Ectodermal cell (in vitro differentiated cells): ENCODE data around the gene HNRNPAB.

Experiments used
- H3K27ac ChIP-seq: 2 replicates; pipeline ENCODE4 v1.7.0; 2013; ENCODE audit warnings: mild to moderate bottlenecking, low read depth, low read length; ENCODE audit not compliant: insufficient read depth, poor library complexity, severe bottlenecking
- H3K27me3 ChIP-seq: 2 replicates; pipeline ENCODE4 v1.7.0; 2013; ENCODE audit warnings: mild to moderate bottlenecking, low read length; ENCODE audit not compliant: insufficient read depth, control insufficient read depth, poor library complexity, severe bottlenecking
- H3K36me3 ChIP-seq: one replicate; pipeline ENCODE4 v1.7.0; 2013; ENCODE audit warnings: low read length; ENCODE audit not compliant: control insufficient read depth, insufficient read depth
- H3K4me1 ChIP-seq: one replicate; pipeline ENCODE4 v1.7.0; 2013; ENCODE audit warnings: low read length; ENCODE audit not compliant: control insufficient read depth, insufficient read depth
- H3K4me3 ChIP-seq: 2 replicates; pipeline ENCODE4 v1.7.0; 2013; ENCODE audit warnings: low read depth, low read length, control low read depth; ENCODE audit not compliant: insufficient read depth
- H3K9me3 ChIP-seq: 2 replicates; pipeline ENCODE4 v1.7.0; 2013; ENCODE audit warnings: mild to moderate bottlenecking, low read length, moderate library complexity; ENCODE audit not compliant: control insufficient read depth
- WGBS, 2 experiments: methylation state at CpG; one replicate each; pipeline ENCODE4 v1.1.7; 2013; ENCODE audit warnings: missing lambda C conversion rate in 2 of 2; 5-methylcytosine and 5-hydroxymethylcytosine counted together

HNRNPAB gene

DNA sequence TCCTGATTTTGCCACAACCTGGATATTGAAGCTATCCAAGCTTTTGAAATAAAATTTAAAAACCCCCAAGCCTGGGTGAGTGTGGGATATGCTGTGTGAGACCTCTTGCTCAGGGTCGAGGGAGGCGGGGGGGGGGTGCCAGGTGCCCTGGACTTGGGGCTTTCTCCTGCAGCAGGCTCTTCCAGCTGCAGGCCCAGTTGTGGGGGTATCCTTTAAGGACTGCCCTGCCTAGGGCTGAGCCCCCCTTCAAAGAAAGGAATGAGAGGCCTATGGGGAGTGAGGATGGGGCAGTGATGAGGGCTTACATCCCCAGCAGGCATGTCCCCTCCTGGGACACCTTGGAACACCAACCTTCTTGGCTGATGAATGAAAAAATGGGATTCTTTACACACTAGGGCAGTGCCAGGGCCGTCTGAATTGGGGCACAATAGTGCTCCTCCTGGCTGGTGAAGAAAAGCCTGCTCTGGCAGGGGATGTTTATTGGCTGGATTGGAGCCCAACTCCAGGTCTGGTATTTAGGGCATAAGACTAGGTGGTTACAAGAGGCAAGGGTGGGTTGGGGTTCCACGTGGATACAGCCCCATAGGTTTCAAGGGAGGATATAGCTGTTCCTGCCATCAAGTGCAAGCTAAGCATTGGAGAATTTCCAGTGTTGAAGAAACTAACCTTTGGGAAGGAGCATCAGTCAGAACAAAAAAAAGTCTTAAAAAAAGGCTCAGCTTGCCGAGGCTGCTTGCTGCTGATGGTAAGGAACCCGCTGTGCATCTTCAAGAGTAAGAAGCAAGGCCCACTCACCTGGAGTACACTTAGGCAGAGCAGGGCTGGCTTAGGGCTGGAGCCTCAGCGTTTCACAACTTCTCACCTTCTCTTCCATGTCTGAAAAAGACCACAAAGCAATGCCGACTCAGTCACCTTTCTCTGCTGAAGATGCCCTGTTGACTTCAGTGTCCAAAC, 7.0 kb downstream of the HNRNPAB start:
- Histone ChIP-seq H3K27ac (no peak overlapping the region), H3K9me3 (no peaks in the 10 kb centered on the region), H3K4me1 (peaks cover 7% of the 10 kb centered on the region), H3K4me3 (no peak overlapping the region), H3K36me3 (peaks cover 68% of the 10 kb centered on the region), H3K27me3 (no peaks in the 10 kb centered on the region)
- WGBS, 2 experiments: 93% methylated on average over 8 of the region's 8 CpGs

DNA sequence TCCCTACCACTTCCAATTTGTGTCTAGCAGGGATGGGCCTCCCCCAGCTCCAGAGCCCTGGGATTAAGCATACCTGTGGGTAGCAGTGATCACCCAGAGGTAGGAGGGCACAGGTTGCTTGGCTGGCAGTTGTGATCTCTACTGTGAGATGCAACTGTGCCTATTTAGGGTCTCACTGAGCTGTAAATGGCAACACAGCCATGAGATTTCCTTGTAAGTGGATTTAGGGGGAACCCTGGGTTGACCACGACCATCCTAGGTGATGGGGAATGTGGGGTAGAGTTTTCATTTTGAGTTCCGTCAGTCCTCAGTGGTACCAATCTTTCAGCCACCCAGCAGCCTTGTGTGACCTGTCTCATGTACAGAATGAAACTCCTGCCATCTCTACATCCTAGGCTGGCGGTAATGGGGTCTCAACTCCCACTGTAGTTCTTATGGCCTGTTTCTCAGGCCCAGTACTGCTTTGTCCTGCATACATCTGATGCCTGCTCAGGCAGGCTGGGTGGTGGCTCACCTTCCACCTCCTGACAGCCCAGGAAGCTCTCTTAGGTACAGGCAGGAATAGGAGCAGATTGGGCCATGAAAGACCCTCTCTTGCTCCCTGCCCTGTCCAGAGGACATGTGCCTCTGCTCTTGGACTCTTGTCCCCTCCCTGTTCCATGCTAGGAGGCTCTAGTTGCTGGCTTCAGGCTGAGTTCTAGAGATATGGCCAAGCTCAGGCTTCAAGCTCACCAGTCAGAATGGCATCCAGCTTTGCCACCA, 8.1 kb downstream of the HNRNPAB start:
- WGBS, 2 experiments: 90 to 94% methylated on average over 3 of the region's 3 CpGs
- peaks cover 69% of the 10 kb centered on the region for H3K36me3 ChIP-seq
- no peaks in the 10 kb centered on the region for H3K9me3 ChIP-seq

DNA sequence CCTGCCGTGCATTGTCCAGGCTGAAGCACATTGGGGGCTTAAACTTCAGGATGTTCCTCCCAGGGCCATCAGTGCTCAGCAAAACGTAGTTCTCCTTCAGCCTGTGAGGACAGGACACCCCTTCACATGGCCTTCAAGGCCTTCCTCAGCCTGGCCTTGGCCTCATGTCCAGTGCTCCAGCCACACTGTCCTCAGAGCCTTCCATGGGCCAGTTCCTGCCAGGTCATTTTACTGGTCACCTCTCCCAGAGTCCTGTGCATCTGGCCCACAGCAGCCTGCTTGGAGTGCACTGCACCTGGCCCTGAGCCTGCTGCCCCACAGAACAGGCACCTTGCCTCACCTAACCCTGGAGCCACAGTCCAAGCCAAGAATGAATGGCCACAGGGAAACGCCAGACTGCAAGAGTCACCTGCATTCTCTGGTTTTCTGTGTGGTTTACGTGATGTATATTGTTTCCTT, 8.7 kb downstream of the HNRNPAB start:
- Histone ChIP-seq H3K27ac (no peak overlapping the region), H3K36me3 (peaks cover 66% of the 10 kb centered on the region)
- 70% methylated on average over 4 of the region's 4 CpGs for WGBS, 2 experiments

More for the DNA sequence above, 8.1 kb downstream of the HNRNPAB start:
- no peak overlapping the region for H3K4me3 ChIP-seq
- no peak overlapping the region for H3K27ac ChIP-seq
- no peaks in the 10 kb centered on the region for H3K4me1 ChIP-seq
- no peaks in the 10 kb centered on the region for H3K27me3 ChIP-seq

DNA sequence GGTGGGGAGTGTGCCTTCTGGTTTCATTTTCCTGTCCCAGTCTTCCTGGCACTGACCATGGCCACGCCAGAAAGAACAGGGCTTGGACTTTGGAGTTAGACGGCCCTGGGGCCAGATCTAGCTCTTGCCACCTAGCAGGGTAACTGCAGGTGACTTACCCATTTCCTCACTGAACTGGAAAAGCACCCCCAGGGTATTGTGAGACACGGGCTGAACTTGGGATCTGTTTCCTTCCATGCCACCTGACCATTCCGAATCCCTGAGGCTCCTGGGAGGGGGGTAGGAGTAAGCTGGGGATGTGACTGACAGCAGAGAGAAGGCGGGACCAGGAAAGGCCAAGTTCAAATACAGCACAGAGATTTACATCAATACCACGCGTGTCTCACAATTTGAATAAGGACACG, 9.4 kb downstream of the HNRNPAB start:
- Histone ChIP-seq H3K4me3 (no peak overlapping the region), H3K27me3 (no peaks in the 10 kb centered on the region), H3K4me1 (no peaks in the 10 kb centered on the region), H3K27ac (no peak overlapping the region), H3K36me3 (peaks cover 64% of the 10 kb centered on the region), H3K9me3 (no peaks in the 10 kb centered on the region)
- WGBS, 2 experiments: 95% methylated on average over 8 of the region's 8 CpGs

More for the DNA sequence above, 8.7 kb downstream of the HNRNPAB start:
- H3K27me3 ChIP-seq: no peaks in the 10 kb centered on the region
- H3K9me3 ChIP-seq: no peaks in the 10 kb centered on the region
- no peak overlapping the region for H3K4me3 ChIP-seq
- H3K4me1 ChIP-seq: no peaks in the 10 kb centered on the region

DNA sequence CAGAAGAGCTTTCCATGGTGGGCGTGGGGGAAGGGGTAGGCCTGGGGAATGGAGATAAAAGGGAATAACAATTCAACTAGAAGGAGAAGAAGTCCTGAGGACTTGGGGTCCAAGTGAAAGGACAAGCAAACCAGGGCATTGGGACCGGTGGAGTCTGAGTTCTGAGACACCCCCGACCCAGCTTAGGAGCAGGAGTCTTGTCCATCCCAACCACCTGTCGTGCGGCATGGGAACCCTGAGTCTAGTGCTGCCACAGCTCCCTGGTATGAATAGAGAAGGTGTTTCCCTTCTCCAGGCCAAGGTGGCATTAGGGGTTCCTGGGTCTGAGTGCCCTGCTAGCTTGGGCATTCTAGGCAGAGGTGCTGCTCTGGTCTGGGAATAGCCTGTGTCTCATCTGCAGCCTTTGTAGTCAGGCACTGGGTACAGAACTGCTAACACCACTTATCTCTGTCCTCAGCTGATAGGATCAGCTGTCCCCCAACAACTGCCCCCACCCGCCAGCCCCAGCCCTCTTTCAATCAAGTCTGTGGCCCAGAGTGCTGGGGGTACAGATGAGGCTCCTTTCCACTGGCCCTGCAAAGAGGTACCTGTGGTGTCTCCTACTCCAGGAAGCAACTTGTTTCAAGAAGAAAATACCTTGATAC, 9.9 kb downstream of the HNRNPAB start:
- Histone ChIP-seq H3K4me1 (no peaks in the 10 kb centered on the region), H3K9me3 (no peaks in the 10 kb centered on the region), H3K4me3 (no peak overlapping the region), H3K27me3 (no peaks in the 10 kb centered on the region), H3K27ac (no peak overlapping the region), H3K36me3 (peaks cover 59% of the 10 kb centered on the region)
- WGBS, 2 experiments: 95 to 96% methylated on average over 6 of the region's 6 CpGs

DNA sequence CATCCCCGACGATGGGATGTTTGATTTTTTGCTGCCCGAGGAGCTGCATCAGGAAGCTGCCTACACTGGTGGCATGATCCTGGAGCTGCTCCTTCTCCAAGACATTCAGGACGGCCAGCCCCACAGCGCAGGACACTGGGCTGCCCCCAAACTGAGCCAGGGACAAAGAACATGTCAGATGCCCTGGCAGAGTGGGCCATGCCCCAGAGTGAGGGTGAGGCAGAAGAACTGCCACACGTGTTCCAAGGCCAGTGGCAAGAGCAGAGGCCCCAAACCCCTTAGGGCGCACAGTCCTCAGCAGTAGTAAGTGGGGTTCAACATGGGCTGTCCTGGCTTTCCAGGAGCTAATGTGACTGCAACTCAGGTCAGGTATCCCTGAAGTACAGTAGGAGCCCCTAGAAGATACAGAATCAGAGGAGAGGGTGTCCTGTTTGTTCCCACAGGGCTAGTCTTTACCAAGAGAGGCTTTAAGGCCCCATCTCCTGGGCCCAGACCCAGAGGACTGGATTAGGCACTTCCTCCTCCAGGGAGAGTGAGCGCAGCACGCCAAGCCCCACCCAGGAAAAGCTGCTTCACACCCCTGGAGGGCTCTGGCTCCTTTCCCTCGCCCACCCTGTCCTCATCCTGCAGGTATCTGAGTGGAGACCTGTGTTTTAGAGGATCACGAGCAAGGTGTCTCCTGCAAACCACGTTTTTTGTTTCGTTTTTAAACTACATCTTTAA, 11.1 kb downstream of the HNRNPAB start:
- Histone ChIP-seq H3K4me3 (no peak overlapping the region), H3K27ac (no peak overlapping the region), H3K36me3 (peaks cover 48% of the 10 kb centered on the region), H3K9me3 (no peaks in the 10 kb centered on the region), H3K4me1 (no peaks in the 10 kb centered on the region), H3K27me3 (no peaks in the 10 kb centered on the region)
- WGBS, 2 experiments: 88 to 89% methylated on average over 11 to 13 of the region's 13 CpGs

DNA sequence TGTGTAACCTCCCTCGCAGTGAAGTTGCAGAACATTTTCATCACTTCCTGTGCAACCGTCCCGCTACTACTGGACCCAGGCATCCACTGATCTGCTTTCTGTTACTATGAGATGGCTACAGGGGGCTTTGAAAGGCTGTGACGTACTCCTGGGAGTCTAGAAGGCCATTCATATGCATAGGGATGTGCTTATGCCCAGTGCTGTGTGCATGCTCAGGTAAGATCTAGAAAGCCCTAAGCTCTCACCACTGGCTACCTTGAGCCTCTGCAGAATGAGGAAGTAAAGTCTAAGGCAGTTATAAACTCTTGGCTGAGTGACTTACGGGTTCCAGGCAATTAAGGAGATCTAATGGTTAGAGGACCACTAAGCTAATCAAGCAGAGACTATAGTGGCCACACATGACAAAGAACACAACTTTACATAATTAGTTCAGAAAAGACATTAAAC, 11.8 kb downstream of the HNRNPAB start:
- Histone ChIP-seq H3K36me3 (peaks cover 43% of the 10 kb centered on the region), H3K27me3 (no peaks in the 10 kb centered on the region), H3K4me3 (no peak overlapping the region), H3K4me1 (no peaks in the 10 kb centered on the region), H3K9me3 (no peaks in the 10 kb centered on the region), H3K27ac (no peak overlapping the region)
- 93 to 95% methylated on average over 5 of the region's 5 CpGs for WGBS, 2 experiments

DNA sequence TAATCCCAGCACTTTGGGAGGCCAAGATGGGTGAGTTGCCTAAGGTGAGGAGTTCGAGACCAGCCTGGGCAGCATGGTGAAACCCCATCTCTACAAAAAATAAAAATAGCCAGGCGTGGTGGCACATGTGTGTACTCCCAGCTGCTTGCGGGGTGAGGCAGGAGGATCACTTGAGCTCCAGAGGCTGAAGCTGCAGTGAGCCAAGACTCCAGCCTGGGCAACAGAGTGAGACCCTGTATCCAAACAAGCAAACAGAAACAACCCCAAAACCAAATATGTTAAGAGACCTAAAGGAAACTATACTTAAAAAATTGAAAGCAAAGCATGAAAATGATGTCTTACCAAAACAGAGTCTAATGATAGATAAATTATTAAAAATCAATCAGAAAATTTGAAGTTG, 12.4 kb downstream of the HNRNPAB start:
- no peak overlapping the region for H3K4me3 ChIP-seq
- no peaks in the 10 kb centered on the region for H3K9me3 ChIP-seq
- 88 to 95% methylated on average over 3 of the region's 3 CpGs for WGBS, 2 experiments
- H3K36me3 ChIP-seq: peaks cover 36% of the 10 kb centered on the region
- no peaks in the 10 kb centered on the region for H3K27me3 ChIP-seq
- H3K4me1 ChIP-seq: no peaks in the 10 kb centered on the region
- no peak overlapping the region for H3K27ac ChIP-seq

DNA sequence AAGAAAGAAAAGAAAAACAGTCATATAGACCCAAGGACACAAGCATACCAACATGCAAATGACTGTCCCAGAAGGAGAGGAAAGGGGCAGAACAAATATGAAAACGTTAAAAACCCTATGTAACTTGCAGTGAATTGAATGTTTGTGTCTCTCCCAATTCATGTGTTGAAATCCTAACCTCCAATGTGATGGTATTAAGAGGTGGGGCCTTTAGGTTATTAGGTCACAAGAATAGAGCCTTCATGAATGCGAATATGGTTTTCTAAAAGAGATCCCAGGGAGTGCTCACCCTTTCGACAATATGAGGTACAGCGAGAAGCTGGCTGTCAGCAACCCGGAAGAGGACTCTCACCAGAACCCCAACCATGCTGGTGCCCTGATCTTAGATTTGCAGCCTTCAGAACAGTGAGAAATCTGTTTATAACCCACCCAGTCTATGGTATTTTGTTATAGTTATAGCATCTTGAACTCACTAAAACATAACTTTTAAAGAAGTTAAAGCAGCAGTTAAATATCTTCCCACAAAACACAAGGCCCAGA, 14.0 kb downstream of the HNRNPAB start:
- H3K36me3 ChIP-seq: peaks cover 30% of the 10 kb centered on the region
- H3K27me3 ChIP-seq: no peaks in the 10 kb centered on the region
- peaks cover 5% of the 10 kb centered on the region for H3K4me1 ChIP-seq
- H3K9me3 ChIP-seq: no peaks in the 10 kb centered on the region
- H3K4me3 ChIP-seq: no peak overlapping the region
- WGBS, 2 experiments: 85% methylated on average over 5 of the region's 5 CpGs
- no peak overlapping the region for H3K27ac ChIP-seq
